GM04503 (cell line): Measurements from ENCODE around the gene DNAH9.

ENCODE experiments used
- DNase-seq: peaks from one replicate; pipeline ENCODE4 v3.0.0-alpha.2; 2012; ENCODE audit warnings: low read depth

Gene DNAH9

GRCh38 chr17:11598274-11599221 is at the start of gene DNAH9:
Gene DNAH9 (plus strand): TSS chr17:11598470. CDS start chr17:11598499, 29 bp downstream.
- no peak for DNase-seq

- no peak for DNase-seq
Observed at GRCh38 chr17:11550431-11550830, 47.8 kb upstream of the DNAH9 start.

- no peak for DNase-seq
Observed at GRCh38 chr17:11551442-11551841, 46.8 kb upstream of the DNAH9 start.

- DNase-seq = no peak
Observed at GRCh38 chr17:11553135-11553534, 45.1 kb upstream of the DNAH9 start.

GRCh38 chr17:11554042-11554441 is 44.2 kb upstream of the DNAH9 start:
- DNase-seq = no peak

GRCh38 chr17:11554542-11554941 is 43.7 kb upstream of the DNAH9 start:
- no peak for DNase-seq

GRCh38 chr17:11555530-11555929 is 42.7 kb upstream of the DNAH9 start:
- DNase-seq = no peak

- DNase-seq = no peak
Observed at GRCh38 chr17:11557727-11558452, 40.4 kb upstream of the DNAH9 start.

GRCh38 chr17:11558681-11559234 is 39.5 kb upstream of the DNAH9 start:
- no peak for DNase-seq

GRCh38 chr17:11559601-11560000 is 38.7 kb upstream of the DNAH9 start:
- no peak for DNase-seq

- no peak for DNase-seq
Observed at GRCh38 chr17:11561281-11561680, 37.0 kb upstream of the DNAH9 start.

GRCh38 chr17:11561702-11562101 is 36.6 kb upstream of the DNAH9 start:
- no peak for DNase-seq

GRCh38 chr17:11564589-11565380 is 33.5 kb upstream of the DNAH9 start:
- DNase-seq = no peak

- no peak for DNase-seq
Observed at GRCh38 chr17:11565591-11565990, 32.7 kb upstream of the DNAH9 start.

- DNase-seq = no peak
Observed at GRCh38 chr17:11578998-11579397, 19.3 kb upstream of the DNAH9 start.

GRCh38 chr17:11580677-11581076 is 17.6 kb upstream of the DNAH9 start:
- DNase-seq = no peak

- DNase-seq = no peak
Observed at GRCh38 chr17:11582217-11582616, 16.1 kb upstream of the DNAH9 start.

- DNase-seq = no peak
Observed at GRCh38 chr17:11583306-11583992, 14.8 kb upstream of the DNAH9 start.

- DNase-seq = no peak
Observed at GRCh38 chr17:11589716-11590115, 8.6 kb upstream of the DNAH9 start.

- no peak for DNase-seq
Observed at GRCh38 chr17:11601661-11602060, 3.4 kb downstream of the DNAH9 start.

GRCh38 chr17:11608396-11608795 is 10.1 kb downstream of the DNAH9 start:
- no peak for DNase-seq
